Adrenal gland (tissue), 5 donors: ENCODE measurements around the gene TRAF4.

Source experiments
- CTCF ChIP-seq, 6 experiments: fragments of 450-650 bp in 4 of 6; fragments of 200-600 bp in 2 of 6; sonication (generic) in 1 of 6; IDR thresholded peaks; 1 replicate in 5 of 6; 2 replicates in 1 of 6; pipeline versions ENCODE4 v1.5.1 to v1.8.0; 2016 to 2021; ENCODE audit warnings: antibody characterized with exemption in 6 of 6, mild to moderate bottlenecking in 2 of 6, moderate library complexity in 1 of 6
- POLR2A ChIP-seq, 2 donors: fragments of 450-650 bp; IDR thresholded peaks; one replicate each; pipeline ENCODE4 v1.6.1; 2017; ENCODE audit warnings: antibody characterized with exemption in 2 of 2, mild to moderate bottlenecking in 2 of 2, moderate library complexity in 1 of 2
- donor health status: DM: no; HTN: no; CAD: no.

- TF ChIP-seq CTCF (IDR thresholded peaks at IDR 0.05) (no peak), POLR2A (IDR thresholded peaks at IDR 0.05) (no peak)
Observed at GRCh38 chr17:28748852-28749515, 5.2 kb downstream of the TRAF4 start.
